Measurements from ENCODE around the gene TRO.

DNA sequence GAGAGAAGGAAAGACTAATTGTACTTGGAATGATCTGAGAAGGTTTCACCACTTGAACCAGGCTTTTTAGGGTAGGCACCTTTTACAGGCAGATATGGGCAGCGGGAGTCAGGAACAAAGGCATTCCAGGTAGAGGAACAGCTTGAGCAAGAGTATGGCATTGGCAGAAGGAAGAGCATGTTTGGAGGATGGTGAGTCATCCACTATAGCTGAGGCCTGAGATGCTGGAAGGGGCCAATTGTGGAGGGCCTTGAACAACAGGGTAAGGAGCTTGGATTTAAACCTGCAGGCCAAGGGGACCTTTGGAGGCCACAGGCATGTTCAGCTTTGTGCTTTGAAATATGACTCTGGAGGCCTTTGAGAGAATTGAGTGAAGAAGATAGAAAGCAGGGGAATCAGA, 41.1 kb downstream of the TRO start:
- TF ChIP-seq, protein P1, sequence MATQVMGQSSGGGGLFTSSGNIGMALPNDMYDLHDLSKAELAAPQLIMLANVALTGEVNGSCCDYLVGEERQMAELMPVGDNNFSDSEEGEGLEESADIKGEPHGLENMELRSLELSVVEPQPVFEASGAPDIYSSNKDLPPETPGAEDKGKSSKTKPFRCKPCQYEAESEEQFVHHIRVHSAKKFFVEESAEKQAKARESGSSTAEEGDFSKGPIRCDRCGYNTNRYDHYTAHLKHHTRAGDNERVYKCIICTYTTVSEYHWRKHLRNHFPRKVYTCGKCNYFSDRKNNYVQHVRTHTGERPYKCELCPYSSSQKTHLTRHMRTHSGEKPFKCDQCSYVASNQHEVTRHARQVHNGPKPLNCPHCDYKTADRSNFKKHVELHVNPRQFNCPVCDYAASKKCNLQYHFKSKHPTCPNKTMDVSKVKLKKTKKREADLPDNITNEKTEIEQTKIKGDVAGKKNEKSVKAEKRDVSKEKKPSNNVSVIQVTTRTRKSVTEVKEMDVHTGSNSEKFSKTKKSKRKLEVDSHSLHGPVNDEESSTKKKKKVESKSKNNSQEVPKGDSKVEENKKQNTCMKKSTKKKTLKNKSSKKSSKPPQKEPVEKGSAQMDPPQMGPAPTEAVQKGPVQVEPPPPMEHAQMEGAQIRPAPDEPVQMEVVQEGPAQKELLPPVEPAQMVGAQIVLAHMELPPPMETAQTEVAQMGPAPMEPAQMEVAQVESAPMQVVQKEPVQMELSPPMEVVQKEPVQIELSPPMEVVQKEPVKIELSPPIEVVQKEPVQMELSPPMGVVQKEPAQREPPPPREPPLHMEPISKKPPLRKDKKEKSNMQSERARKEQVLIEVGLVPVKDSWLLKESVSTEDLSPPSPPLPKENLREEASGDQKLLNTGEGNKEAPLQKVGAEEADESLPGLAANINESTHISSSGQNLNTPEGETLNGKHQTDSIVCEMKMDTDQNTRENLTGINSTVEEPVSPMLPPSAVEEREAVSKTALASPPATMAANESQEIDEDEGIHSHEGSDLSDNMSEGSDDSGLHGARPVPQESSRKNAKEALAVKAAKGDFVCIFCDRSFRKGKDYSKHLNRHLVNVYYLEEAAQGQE (IDR thresholded peaks at IDR 0.05; ENCODE audit: unreplicated experiment) = no peak
- TF ChIP-seq, protein P2, sequence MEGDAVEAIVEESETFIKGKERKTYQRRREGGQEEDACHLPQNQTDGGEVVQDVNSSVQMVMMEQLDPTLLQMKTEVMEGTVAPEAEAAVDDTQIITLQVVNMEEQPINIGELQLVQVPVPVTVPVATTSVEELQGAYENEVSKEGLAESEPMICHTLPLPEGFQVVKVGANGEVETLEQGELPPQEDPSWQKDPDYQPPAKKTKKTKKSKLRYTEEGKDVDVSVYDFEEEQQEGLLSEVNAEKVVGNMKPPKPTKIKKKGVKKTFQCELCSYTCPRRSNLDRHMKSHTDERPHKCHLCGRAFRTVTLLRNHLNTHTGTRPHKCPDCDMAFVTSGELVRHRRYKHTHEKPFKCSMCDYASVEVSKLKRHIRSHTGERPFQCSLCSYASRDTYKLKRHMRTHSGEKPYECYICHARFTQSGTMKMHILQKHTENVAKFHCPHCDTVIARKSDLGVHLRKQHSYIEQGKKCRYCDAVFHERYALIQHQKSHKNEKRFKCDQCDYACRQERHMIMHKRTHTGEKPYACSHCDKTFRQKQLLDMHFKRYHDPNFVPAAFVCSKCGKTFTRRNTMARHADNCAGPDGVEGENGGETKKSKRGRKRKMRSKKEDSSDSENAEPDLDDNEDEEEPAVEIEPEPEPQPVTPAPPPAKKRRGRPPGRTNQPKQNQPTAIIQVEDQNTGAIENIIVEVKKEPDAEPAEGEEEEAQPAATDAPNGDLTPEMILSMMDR (conservative IDR thresholded peaks at IDR 0.05; ENCODE audit: low read depth in 2 of 2) = no peak
- no peak for TF ChIP-seq EZH2 (IDR thresholded peaks at IDR 0.05; ENCODE audit: low read depth, unreplicated experiment)

All from GM23338 (cell line).